Testis (tissue), 3 donors: Measurements from ENCODE around the gene GCC2. TPM values are rescaled to one million over a fixed set of nuclear protein-coding genes. Genes with fewer than 3 reads are reported as not detected.

Experiments used
- DNase-seq: peaks from one replicate; pipeline ENCODE4 v3.0.0-alpha.2; 2019
- H3K27ac ChIP-seq, 2 donors: fragments of 200-600 bp; sonication (generic); one replicate each; pipeline ENCODE4 v1.5.1; 2019
- H3K27me3 ChIP-seq: fragments of 200-600 bp; sonication (generic); one replicate; pipeline ENCODE4 v1.5.1; 2019
- H3K36me3 ChIP-seq: fragments of 200-600 bp; sonication (generic); one replicate; pipeline ENCODE4 v1.5.1; 2017; ENCODE audit warnings: low read depth; ENCODE audit errors: missing control alignments
- H3K4me1 ChIP-seq: fragments of 200-600 bp; sonication (generic); one replicate; pipeline ENCODE4 v1.5.1; 2019
- H3K4me3 ChIP-seq, 2 donors: fragments of 200-600 bp; sonication (generic); one replicate each; pipeline ENCODE4 v1.5.1; 2017 to 2019
- H3K9me3 ChIP-seq: fragments of 200-600 bp; sonication (generic); one replicate; pipeline ENCODE4 v1.5.1; 2017
- CTCF ChIP-seq, 3 experiments: fragments of 450-650 bp in 2 of 3; fragments of 200-600 bp in 1 of 3; sonication (generic) in 1 of 3; IDR thresholded peaks; one replicate each; pipeline ENCODE4 v1.5.1; 2016 to 2019; ENCODE audit warnings: antibody characterized with exemption in 3 of 3, mild to moderate bottlenecking in 2 of 3, moderate library complexity in 1 of 3
- POLR2A ChIP-seq: fragments of 450-650 bp; IDR thresholded peaks from one replicate; pipeline ENCODE4 v1.6.1; 2017; ENCODE audit warnings: antibody characterized with exemption, mild to moderate bottlenecking, moderate library complexity
- WGBS, 2 donors: methylation state at CpG; one replicate each; pipeline ENCODE4 v1.1.5; 2018; 5-methylcytosine and 5-hydroxymethylcytosine counted together
- intact Hi-C: fragments of 100-400 bp; cut with DNase I; formaldehyde crosslinking; loops from one replicate; pipeline ENCODE4 v1.15.1; 2023; ENCODE audit warnings: low total_unique reads
- polyA plus RNA-seq: library from polyadenylated mRNA; stranded (reverse); fragments of 350-450 nt; fragmentation: Illumina TruSeq; extraction: RNeasy Lipid Tissue Mini Kit (QIAGEN cat#74804); gene quantifications from one replicate; pipeline ENCODE4 v1.2.3, GENCODE V29; 2014; ENCODE audit warnings: low read depth, low replicate concordance; ENCODE audit not compliant: insufficient read depth
- total RNA-seq, 2 donors: library from RNA; depleted of rRNA; stranded (reverse); fragments of >200 nt; gene quantifications; one replicate each; pipeline ENCODE4 v1.2.3, GENCODE V29; 2016

Gene GCC2
- total and polyA plus RNA-seq, 3 donors from 2014 or later, result 5.8 to 59.6 (median 42.2) TPM

- DNase-seq, result no peak
- H3K36me3 ChIP-seq, result no peaks in the 10 kb centered on the region
- no peaks in the 10 kb centered on the region for H3K4me1 ChIP-seq
- TF ChIP-seq CTCF (IDR thresholded peaks at IDR 0.05) (no peak), POLR2A (no peak)
- intact Hi-C loops, result no loop called here
- H3K9me3 ChIP-seq, result no peaks in the 10 kb centered on the region
- WGBS, 2 donors, result 84 to 85% methylated on average over 4 of the region's 4 CpGs
- H3K27ac ChIP-seq, result no peak overlapping the region
- no peak overlapping the region for H3K4me3 ChIP-seq
- H3K27me3 ChIP-seq, result no peaks in the 10 kb centered on the region
Observed at GRCh38 chr2:108404784-108405397, 44.1 kb upstream of the GCC2 start.

GRCh38 chr2:108407864-108408729, 40.9 kb upstream of the GCC2 start:
- no peaks in the 10 kb centered on the region for H3K4me1 ChIP-seq
- 85 to 96% methylated on average over 6 of the region's 6 CpGs for WGBS, 2 donors
- no peak for TF ChIP-seq CTCF (IDR thresholded peaks at IDR 0.05)
- no peak for TF ChIP-seq POLR2A
- H3K27me3 ChIP-seq, result no peaks in the 10 kb centered on the region
- H3K27ac ChIP-seq, result no peak overlapping the region
- no peak for DNase-seq
- no peaks in the 10 kb centered on the region for H3K36me3 ChIP-seq
- intact Hi-C loops, result no loop called here
- no peak overlapping the region for H3K4me3 ChIP-seq
- no peaks in the 10 kb centered on the region for H3K9me3 ChIP-seq

GRCh38 chr2:108409768-108410167, 39.2 kb upstream of the GCC2 start:
- WGBS, 2 donors, result 58 to 67% methylated on average over 1 of the region's 1 CpG
- TF ChIP-seq POLR2A (no peak), CTCF (IDR thresholded peaks at IDR 0.05) (no peak)
- Histone ChIP-seq H3K4me3 (no peak overlapping the region), H3K27ac (no peak overlapping the region), H3K9me3 (no peaks in the 10 kb centered on the region), H3K36me3 (no peaks in the 10 kb centered on the region), H3K27me3 (no peaks in the 10 kb centered on the region), H3K4me1 (no peaks in the 10 kb centered on the region)
- DNase-seq, result no peak
- intact Hi-C loops, result no loop called here

GRCh38 chr2:108412995-108413710, 35.9 kb upstream of the GCC2 start:
- no peak for TF ChIP-seq POLR2A
- TF ChIP-seq CTCF (IDR thresholded peaks at IDR 0.05), result no peak
- Histone ChIP-seq H3K36me3 (no peaks in the 10 kb centered on the region), H3K4me3 (no peak overlapping the region), H3K9me3 (no peaks in the 10 kb centered on the region), H3K27ac (no peak overlapping the region), H3K27me3 (no peaks in the 10 kb centered on the region), H3K4me1 (no peaks in the 10 kb centered on the region)
- intact Hi-C loops, result no loop called here
- DNase-seq, result no peak
- WGBS, 2 donors, result 26 to 47% methylated on average over 1 of the region's 1 CpG
